HTERT RPE-1 (cell line): Measurements from ENCODE around the gene STXBP1.
"Not testable (repeated sequence)": the region's sequence is repeated elsewhere in the genome, so short reads cannot be mapped to it uniquely, and the experiment has no call there.

Source experiments
- in situ Hi-C: fragments of 300-500 bp; cut with MboI; formaldehyde crosslinking; loops from 4 replicates; pipeline ENCODE4 v1.14.3; 2020; ENCODE audit warnings: low sequenced_read_pairs

Gene STXBP1

DNA sequence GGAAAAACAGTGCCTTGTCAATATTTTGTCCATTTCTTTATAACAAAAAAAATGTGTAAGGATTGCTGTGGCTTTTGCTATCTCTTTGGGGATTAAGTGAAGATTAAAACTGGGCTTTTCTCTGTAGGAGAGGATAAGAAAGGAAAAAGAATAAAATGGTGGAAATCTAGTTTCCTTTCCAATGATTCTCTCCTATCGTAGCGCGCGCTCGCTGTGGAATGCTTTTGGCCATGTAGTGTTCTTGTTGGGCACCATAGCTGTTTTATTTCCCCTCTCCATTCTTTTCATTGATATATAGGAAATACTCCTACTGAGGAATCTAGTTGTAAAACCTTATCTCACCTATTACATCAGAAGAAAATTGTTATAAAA is 1.5 kb downstream of the STXBP1 start:
- in situ Hi-C loops = no loop called here

DNA sequence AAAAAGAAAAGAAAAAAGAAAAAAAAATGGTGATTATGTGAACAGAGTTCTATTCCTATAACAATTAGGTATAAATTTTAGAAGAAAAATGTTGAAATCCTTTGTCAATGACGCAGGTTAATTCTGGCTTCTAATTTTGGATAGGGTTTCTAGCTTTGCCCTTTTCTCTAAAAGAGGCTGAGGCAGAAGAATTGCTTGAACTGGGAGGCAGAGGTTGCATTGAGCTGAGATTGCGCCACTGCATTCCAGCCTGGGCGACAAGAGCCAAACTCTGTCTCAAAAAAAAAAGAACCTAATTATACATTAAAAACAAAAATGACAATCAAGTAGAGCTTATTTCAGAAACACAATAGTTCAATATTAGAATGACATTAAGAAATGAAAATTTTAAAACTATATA is 2.9 kb downstream of the STXBP1 start:
- in situ Hi-C loops = no loop called here

DNA sequence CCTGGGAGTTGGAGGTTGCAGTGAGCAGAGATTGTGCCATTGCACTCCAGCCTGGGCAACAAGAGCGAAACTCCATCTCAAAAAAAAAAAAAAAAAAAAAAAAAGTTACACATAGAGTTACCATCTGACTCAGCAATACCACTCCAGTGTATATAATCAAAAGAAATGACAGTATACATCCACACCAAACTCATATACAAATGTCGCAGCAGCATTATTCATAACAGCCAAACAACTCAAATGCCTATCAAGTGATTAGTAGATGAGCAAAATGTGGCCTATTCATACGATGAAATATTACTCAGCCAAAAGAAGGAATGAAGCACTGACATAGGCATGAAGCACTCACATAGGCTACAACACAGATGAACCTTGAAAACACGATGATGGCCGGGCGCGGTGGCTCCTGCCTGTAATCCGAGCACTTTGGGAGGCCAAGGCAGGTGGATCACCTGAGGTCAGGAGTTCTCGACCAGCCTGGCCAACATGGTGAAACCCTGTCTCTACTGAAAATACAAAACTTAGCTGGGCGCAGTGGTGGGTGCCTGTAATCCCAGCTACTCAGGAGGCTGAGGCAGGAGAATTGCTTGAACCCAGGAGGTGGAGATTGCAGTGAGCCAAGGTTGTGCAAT is 9.4 kb downstream of the STXBP1 start:
- in situ Hi-C loops = not testable (repeated sequence)

- in situ Hi-C loops = no loop called here
Observed at GRCh38 chr9:127626752-127627493, 14.8 kb downstream of the STXBP1 start.

GRCh38 chr9:127627494-127627855 is 15.4 kb downstream of the STXBP1 start:
- in situ Hi-C loops = no loop called here

DNA sequence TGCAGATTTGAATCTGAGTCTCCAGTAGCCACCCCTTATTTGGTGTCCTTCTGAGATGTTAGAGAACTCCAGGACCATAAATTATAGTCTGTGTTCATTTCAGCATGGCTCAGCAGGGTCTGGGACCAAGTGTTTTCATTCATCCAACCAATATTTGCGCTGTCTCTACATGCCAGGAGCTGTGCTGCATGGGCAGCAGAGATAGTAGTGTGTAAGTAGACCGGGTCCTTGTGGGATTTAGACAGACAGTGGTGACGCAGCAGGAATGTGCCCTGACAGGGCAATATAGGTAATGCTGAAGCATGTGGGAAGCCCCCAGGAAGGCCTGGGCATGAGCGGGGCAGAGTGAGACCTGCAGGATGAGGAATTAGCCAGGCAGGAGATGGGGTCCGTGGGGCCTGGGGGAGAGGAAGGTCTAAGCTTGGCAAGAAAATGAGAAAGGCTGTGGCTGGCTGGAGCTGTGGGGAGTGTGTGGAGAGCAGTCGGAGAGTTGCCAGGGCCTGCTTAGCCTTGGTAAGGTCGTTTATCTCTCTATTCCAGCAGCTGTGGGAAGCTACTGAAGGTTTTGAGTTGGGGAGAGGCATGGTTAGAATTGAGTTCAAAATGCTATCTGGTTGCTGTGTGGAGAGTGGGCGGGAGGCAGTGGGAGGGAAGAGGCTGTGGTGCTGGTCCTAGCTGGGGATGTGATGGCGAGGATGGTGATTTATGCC is 16.8 kb downstream of the STXBP1 start:
- in situ Hi-C loops = no loop called here

GRCh38 chr9:127629468-127630081 is 17.5 kb downstream of the STXBP1 start:
- in situ Hi-C loops = no loop called here

DNA sequence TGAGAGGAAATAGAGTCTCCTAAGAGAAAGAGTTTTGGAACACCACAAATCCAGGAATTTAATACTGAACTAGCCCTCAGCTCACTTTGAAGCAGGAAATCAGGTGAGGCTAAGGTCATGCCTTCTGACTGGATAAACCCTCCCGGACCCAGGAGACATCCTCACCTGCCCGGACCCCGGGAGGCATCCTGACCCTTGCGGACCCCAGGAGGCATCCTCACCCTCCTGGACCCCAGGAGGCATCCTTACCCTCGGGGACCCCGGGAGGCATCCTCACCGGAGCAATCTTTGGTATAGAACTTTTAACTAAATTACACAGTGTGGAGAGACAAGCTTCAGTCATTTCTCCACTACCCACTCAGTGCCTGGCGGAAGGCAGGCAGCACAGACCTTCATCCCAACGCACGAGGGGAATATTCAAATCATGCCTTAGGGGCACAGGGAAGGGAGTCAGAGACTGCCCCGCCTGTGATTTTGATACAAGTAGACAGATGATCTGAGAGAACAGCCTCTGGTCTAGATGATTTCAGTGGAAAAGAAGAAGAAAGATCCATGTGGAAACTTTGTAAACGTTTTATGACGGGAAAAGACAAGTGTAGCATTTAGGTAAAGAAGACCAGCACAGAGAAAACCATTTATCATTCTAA is 21.3 kb downstream of the STXBP1 start:
- in situ Hi-C loops = no loop called here

GRCh38 chr9:127634021-127634420 is 21.9 kb downstream of the STXBP1 start:
- in situ Hi-C loops = no loop called here

GRCh38 chr9:127634698-127635097 is 22.6 kb downstream of the STXBP1 start:
- in situ Hi-C loops = no loop called here

GRCh38 chr9:127635201-127635735 is 23.2 kb downstream of the STXBP1 start:
- in situ Hi-C loops = no loop called here

GRCh38 chr9:127637322-127637847 is 25.3 kb downstream of the STXBP1 start:
- in situ Hi-C loops = no loop called here

DNA sequence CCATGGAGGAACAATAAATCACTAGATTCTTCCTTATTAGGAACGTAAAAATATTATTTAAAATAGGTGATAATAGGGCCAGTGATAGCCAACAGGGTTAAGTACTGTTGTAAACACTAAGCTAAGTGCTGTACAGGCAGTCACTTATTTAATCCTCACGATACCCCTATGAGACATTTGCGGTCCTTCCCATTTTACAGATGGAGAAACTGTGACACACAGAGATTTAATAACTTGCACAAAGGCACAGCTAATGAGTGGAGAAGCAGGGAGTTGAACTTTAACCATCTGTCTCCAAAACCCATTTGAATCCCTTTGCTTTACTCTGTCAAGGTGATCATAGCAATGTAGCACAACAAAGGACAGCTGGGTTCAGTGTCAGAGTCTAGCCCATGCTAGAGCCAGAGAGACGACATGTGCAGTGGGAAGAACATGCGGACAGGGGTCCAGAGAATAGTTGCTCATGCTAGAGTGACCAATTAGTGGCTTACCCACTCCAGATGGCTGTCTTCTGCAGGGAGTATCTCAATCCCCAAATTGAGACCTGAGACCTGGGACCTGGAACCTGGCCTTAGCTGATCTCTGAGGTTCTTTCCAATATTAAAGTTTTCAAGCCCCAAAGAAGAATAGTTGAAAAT is 28.9 kb downstream of the STXBP1 start:
- in situ Hi-C loops = no loop called here

DNA sequence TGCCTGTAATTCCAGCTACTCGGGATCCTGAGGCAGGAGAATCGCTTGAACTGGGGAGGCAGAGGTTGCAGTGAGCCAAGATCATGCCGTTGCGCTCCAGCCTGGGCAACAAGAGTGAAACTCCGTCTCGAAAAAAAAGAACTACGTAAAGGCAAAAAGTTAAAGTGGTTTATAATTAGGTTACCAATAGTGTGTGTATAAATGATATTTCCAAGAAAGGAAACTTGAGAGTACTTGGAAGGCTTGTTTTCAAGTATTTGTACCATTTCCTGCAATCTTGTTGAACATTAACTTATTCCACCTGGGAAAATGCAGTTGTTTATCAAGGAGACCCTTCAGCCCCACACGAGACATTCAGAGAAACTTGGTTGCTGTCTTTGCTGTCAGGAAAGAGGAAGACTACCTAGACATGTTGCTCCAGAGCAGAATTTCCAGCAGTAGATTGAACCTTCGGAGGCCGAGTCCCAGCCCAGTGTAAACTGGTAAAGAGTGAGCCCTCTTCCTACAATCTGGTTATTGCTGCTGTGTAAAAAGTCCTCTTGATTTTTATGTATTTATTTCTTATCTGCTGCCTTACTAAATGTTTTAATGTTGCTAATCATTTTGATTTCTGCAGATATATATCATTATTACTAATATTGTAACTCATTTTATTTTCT is 30.1 kb downstream of the STXBP1 start:
- in situ Hi-C loops = no loop called here

GRCh38 chr9:127644146-127644827 is 32.2 kb downstream of the STXBP1 start:
- in situ Hi-C loops = no loop called here

GRCh38 chr9:127644943-127645342 is 32.9 kb downstream of the STXBP1 start:
- in situ Hi-C loops = no loop called here

DNA sequence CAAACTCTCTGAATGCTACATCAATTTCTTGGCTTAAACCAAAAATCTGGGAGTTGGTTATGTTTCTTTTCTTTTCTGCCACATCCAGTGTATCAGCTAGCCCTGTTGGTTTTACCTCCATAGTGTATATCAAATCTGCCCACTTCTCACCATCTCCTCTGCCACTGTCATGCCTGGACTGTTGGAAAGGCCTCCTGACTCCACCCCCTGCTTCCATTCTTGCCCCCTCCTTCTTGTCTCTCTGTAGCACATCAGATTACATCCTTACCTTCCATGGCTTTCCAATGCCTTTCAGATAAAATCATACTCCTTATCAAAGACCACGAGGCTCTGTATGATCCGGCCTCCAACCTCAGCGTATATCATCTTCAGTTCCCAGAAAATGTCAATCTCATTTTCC is 35.4 kb downstream of the STXBP1 start:
- in situ Hi-C loops = no loop called here

DNA sequence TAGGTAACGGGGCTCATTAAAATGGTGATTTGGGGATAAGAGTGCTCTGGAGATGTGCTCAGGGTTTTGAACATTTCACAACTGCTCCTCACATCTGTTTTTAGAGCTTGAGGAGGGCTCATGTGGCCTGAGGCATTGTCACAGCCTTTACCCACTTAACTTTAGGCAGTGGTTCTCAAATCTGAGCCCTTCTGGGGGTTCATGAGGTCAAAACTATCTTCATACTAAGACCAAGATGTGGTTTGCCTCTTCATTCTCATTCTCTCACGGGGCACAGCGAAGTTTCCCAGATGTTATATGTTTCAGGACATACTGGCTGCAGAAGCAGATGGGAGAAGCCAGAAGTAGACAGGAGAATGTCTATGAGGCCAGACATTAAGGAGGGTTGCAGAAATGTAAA is 38.4 kb downstream of the STXBP1 start:
- in situ Hi-C loops = no loop called here
